HG03108 (cell line): ENCODE measurements around the gene STYK1.

Experiments used
- ATAC-seq: cut with Tn5 transposase; IDR thresholded peaks from one replicate; pipeline ENCODE4 v1.9.1; 2021; ENCODE audit warnings: moderate library complexity; ENCODE audit not compliant: unreplicated experiment

Gene STYK1, protein sequence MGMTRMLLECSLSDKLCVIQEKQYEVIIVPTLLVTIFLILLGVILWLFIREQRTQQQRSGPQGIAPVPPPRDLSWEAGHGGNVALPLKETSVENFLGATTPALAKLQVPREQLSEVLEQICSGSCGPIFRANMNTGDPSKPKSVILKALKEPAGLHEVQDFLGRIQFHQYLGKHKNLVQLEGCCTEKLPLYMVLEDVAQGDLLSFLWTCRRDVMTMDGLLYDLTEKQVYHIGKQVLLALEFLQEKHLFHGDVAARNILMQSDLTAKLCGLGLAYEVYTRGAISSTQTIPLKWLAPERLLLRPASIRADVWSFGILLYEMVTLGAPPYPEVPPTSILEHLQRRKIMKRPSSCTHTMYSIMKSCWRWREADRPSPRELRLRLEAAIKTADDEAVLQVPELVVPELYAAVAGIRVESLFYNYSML

DNA sequence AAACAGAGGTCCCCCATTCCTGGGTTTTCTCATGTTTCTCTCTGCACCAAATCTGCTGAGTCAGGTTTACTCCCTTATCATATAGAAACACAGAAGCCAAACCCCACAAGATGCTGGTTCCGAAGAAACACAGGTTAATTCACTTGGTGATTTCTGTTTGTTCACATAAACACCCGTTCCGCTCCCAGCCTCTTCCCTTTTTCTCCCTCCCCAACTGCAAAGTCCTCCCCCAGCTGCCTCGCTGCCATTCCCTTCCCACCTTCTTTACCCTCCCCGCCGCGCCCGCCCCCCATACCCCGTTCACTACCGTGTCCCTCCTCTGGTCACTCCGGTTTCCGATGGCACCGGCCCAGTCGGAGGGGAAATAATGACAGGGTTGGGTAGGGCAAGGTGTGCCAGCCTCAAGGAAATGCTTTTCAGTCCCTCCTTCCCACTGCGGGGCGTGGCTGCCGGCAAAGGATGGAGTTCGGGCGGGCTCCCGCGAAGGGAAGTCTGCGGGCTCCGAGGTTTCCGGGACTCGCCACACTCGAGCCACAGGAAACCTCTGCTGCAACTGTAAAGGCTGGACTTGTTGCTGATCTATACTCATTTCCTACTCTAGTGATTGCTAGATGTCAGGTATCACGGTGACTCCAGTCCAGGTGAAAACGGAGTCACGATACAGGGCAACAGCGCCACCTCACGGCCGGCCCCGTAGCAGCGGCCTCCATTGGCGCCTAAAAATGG is at the start of gene STYK1:
Gene STYK1 (minus strand): TSS at position 394 of the 726 bp plus-strand sequence. CDS start 39,434 bp downstream, outside the sequence.
- ATAC-seq: peak; percentile 60

DNA sequence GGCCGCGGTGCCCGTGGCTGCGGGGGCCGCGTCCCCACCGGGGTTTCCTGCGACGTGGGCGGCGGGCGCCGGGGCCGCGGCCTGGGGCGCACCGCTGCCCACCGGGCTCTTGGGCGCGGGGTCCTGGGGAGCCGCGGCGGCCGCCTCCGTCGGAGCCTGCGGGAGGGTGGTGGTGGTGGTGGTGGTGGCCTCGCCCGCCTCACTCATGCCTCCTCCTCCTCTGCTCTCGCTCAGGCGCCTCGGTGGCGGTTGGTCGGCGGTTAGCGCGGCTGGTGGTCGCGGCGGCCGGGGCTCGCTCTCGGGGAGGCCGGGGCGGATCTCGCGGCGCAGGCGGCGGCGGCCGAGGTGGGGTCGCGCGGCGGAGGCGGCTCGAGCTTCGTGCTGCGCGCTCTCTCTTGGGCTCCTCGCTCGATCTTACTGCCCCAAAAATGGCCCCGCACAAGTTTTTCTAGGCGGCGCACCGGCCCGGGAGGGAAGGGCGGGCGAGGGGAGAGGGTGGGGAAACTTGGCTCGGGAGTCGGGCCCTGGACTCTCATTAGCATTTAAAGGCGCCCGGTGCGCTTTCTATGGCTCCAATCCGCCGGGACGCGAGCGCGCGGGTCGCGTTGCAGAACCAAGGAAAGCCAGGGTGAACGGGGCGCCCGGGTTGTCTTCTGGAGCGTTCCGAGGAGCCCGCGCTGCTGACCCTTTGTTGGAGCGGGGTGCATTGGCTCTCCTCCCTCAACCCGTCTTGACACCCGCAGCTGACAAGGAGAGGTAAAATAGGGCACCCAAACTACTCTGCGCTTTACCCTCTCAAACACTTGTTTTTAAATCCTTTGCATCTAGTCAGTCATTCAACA is 49.3 kb upstream of the STYK1 start, which contains the start of gene YBX3:
Gene YBX3 (minus strand): TSS at position 419 of the 842 bp plus-strand sequence. CDS start 212 bp downstream, at position 207.
- ATAC-seq: peak; percentile 36

DNA sequence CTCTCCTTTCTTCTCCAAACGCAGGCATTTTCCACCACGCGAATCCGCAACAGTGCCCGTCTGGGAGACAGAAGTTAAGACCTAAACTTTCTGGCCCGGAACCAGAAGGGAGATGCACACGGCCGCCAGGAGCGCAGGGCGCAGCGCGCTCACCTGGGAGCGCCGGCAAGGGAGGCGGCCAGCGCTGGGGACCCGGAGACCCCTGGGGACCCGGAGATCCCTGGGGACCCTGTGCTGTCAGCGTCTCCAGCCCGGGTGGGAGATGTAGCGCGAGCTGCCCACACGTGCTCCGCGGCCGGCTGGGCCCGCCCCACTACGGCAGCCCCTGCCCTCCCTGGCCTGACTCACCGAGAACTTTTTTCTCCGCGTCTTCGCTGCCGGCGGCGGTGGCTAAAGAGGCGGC is 48.7 kb upstream of the STYK1 start:
- ATAC-seq: peak; percentile 30

DNA sequence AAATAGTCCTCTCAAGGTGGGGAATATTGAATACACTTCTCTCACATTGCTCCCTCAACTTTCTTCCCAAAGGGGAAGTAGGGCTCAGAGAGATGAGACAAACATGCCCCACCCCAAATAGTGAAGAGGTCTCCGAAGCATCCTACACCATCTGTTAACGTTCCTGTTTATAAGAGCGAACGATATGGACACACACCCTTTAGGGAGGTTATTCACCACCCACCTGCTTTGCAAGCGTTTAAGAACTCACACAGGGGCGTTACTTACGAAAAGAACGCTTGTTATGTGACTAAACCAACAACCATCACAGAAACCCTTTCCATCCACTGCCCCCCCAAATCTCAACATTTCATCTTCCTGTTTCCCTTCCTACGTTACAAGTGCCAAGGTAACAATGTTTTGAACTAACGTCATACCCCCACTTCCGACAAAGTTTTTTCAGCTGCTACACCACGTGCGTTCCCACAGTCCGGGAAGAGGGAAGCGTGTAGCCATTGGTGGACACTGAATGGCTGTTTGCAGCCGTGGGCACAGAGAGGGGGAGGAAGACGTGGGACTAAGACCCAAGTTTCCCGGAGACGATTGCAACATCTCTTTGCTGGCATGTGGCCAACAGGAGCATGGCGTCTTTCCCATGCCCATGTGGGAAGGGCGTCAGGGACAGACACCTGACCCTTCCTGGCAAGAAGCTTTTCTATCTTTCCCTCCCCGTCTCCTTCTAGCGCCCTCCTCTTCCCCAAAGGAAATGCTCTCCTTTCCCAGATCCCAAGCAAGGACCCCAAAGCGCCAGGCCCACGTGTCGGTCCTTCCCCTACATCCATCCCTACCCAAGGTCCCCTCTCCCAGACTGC is 48.0 kb upstream of the STYK1 start:
- peak; percentile 35 for ATAC-seq

DNA sequence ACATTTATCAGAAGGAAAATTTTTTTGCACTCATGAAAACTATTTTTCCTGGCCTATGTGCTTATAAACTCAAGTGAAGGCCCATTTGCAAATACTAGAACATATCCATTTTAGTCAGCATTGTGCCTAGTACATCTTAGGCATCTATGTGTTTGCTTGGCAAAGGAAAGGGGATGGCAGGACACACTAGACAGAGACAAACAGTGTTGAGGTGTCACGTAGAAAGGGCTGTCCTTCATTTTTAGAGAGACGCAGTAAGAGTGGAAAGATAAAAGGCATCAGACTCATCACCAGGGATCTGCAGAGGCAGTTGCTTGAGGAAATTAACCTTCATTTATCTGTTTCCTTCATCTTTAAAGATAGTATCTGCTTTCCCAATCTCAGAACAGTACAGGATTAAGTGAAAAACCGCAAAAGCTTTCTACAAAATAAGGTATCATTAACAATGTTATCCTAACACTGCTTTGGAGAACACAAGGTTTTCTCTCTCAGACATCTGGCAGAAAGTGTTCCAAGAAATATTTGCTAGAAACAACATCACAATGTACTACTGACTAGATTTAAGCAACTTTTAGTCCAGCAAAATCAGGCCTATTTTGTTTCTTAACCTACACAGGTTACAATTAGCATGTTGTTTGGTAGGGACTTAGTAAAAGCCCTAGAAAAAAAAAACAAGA is 47.3 kb upstream of the STYK1 start:
- ATAC-seq: no peak

DNA sequence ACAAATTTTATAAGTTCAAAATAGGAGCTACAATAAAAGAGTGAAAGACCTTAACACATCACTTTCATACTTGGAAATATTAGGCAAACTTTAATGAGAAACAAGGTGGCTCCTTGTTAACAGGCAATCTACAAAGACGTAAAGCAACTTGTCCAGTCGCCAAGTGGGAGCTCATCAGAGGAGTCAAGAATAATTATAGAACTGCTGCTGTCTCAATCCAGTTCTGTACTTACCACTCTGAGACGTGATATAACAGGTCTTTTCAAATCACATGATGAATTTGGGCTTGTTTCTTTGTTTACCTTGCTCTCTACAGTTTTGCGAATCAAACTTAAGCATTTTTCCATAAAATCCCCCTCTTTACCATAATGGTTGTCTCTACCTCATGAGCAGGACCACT is 45.6 kb upstream of the STYK1 start:
- ATAC-seq: no peak

DNA sequence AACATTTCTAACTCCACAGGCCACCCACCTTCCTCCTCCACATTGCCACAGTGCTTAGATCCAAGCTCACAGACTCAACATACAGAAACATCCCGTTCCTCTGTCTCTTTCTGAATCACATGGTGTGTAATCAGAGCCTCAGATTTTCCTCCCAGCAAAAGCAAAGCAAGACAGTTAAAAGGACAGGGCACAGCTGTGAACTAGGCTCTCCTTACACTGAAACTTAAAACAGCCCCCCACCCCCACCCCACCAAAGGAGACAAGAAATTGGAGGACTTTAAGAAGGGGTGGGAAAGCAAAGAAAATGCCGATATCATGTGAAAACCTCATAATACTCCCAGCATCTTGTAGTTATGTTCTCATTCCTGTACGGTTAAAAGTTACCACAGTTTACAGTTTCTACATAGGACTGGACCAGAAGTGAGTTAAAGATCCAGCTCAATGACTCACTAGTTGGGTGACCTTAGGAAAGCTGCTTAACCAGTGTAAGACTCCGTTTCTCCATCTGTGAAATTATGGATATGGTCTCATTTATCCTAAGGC is 44.5 kb upstream of the STYK1 start:
- ATAC-seq: no peak

DNA sequence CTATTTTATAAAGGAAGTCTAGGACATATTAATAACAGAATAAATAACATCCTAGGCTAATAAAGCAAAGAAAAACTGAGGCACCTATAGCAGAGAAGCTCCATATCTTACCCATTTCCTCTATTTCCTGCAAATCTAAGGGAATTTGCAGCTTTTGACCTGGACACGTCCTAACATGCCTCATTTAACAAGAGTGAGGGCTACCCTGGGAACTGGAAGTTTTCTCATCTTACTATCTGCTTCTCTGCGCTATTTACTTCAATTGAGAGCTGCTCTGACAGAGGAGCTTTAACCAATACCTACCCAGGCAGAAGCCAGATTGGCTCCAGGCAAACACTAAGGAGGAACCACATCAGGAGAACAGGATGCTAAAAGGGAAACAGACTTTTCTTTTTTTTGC is 43.6 kb upstream of the STYK1 start:
- no peak for ATAC-seq

DNA sequence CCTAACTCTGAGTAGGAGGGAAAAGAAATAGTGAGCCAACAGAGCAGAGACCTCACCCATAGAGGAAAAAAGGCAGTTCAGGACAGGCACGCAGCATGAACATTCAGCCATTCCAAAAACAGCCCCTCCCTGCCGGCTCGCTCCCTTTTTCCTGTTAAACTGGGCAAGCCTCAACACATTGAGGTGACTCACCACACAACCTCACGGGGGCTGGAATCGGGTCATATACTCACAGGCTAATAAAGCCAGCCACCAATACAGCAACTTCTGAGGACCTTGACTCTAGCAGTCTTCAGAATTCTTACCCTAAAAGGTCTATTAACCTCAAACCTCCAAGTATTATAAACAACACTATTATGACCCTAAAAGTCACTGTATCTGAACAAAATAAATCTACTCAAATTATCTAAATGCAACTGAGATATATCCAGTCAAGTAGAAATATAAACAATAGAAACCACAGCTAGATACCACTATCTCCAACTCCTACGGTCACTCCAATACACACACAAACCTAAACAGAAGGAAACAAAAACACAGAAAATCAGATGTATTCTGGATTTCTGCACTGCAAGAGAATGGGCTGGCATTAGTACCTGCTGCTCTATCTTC is 43.0 kb upstream of the STYK1 start:
- no peak for ATAC-seq

DNA sequence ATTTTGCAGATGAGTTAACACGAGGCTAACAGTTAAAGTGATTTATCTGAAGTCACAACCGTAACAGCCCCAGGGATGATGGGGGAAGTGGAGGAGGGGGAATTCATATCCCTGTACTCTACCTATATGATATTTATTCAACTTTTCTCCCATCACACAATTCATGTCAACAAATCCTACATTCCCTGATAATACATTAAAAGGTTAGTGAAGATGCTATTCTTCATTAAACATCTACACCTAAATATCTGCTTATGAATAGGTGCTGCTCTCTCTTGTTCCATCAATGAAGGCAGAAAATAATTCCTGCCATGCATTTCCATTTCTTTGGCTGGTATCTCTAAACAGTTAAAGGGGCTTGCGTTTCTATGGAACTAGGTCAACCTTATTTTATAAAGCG is 42.4 kb upstream of the STYK1 start:
- no peak for ATAC-seq

DNA sequence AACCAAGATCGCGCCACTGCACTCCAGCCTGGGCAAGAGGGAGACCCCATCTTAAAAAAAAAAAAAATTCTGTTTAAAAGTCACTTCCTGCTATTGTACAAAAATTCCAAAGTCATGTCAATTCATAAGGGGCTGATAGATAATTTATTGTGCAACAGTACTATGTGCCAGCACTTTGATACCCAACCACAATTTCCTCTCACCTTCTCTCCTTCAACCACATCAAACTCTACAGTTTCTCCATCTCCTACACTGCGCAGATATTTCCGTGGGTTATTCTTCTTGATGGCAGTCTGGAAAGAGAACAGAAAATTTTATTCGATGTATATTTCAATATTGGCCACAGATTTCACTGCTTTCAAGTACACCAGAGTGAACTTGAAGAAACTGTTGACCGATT is 41.6 kb upstream of the STYK1 start:
- no peak for ATAC-seq

DNA sequence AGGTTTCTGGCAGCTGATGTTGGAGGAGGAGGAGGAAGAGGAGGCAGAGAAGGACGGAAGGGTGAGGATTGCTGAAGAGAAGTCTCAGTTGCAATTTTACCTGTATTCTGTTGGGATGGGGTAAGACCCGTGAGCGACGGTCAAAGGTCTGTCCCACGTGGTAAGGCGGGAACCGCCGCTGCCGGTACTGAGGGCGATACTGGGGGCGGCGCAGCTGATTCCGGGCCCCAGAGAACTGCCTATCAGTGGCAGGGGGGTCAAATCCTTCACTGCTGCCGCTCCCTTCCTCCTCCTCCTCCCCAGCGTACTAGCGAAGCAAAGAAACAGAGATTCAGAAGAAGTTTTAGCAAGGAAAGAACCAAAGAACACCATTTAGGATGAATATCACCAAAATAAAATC is 36.0 kb upstream of the STYK1 start:
- ATAC-seq: no peak

DNA sequence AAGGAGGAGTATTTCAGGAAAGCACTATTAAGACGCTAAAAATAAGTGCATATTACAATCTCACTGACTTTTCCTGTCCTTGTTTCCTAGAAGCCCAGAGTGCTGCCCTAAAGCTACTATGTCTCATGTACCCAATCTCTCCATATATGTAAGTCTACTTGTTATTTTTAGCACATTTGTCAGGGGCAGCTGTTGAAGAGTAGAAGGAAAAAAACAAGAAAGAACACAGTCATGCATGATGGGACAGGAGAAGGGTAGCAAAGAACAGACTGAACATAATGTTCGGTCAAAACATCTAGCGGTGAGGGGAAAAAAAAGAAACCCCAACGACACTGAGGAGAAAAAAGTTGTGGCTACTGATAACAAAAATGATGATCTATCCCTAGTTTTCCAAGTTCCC is 35.0 kb upstream of the STYK1 start:
- ATAC-seq: no peak

DNA sequence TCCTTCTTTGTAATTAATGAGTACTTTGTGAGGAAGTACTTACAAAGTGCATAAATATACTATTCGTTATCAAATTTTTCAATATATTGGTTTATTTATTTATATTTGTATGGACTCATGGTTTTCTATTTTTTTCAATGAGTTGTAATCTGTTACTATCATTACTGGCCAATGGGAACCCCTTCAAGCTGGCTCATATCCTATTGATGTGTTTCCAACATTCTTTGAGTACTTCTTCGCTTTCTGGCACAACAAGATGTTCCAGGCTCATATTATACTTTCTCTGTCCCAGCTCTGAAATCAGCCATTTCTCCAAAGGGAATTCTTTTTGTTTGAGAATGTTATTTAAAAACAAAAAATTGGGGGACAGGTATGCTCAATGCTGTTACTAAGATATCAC is 31.8 kb upstream of the STYK1 start:
- no peak for ATAC-seq

DNA sequence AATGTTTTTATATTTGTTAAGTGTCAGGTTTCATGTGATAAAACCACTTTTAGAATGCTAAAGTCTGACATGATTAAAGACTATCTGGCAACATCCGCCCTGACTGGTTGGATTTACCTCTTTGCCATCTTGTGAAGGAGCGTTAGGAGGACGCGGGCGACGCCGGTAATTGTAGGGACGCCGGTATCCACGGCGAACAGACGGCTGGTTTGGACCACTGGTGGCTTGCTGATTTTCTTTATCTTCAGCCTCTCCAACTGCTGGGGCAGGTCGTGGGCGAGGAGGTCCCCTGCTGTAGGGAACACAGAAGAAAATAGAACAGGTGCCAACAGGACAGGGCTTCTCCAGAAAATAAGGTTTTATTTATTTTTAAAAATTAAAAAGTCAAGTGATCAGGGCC is 28.0 kb upstream of the STYK1 start:
- no peak for ATAC-seq

DNA sequence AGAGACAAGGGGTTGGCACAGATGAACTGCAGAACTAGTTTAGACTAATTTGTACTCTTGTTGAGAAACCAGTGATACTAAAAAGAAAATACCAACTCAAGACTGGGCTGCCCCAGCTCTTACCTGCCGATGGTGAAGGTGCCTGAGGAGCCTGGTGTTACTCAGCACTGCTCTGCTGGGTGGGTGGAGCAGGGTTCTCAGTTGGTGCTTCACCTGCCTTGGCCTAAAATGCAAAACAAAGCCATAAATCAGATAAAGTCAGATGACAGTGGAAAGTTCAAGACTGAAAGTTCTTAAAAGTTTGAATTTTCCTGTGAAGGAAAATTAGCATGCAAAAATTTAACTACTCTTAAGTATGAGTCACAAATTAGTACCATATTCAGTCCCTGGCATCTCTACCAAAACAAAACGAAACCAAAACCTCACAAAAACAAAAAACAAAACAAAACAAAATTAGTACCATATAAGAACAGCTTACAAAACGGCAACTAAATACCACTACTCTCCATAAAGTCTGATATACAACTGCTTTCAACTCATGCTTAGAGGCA is 27.4 kb upstream of the STYK1 start:
- peak; percentile 55 for ATAC-seq

DNA sequence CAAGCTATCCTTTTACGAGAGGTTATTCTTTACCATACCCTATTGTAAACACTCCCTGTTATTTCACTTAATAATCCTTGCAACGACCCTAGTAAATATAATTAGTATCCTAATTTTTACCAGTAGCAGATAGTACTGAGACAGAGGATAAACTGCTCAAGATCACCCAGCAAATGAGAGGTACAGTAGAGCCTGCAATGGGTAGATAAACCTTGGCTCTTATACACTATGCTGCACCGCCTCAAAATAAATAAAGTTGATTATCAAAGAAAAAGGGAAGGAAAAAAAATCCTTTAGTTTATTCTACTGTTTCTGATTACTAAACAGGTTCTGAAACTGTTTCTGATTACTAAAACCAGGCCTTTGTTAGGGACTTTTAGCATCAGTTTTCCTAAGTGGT is 26.7 kb upstream of the STYK1 start:
- no peak for ATAC-seq

DNA sequence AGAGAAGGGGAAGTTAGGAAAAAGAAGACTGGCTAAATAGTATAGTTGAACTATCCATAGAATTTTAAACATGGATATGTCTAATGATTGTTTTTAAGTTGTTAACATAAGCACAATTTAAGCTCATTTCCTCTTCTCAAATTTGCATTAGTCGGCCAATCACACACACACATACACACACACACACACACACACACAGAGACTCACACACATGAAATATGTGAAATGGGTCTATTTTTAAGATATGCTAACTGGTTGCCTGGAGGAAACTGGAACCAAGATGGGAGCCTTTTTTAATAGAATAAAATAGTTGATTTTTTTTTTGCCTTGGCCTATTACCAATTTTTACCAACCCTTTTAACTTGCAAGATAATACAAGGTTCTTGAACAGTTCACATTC is 24.0 kb upstream of the STYK1 start:
- ATAC-seq: no peak

DNA sequence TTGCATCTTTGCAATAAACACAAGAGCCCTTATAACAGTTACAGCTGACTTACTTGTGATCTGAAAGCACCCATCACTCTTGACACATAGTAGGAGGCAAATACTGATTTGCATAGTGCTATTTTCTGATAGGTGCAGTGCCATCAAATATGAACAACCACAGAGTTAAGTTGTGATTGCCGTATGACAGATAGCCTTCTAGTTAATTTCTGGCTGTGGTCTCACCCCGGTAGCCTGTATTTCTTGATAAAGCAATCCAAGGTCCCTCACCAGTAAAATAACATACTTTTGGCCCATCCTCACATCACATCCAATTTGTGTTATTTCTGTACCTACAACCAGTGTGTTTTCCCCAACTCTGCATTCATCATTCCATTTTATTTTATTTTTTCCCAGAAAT is 23.3 kb upstream of the STYK1 start:
- ATAC-seq: no peak
